ENCODE data around the gene CNIH3.

GRCh38 chr1:224781800-224782199 is 165.7 kb downstream of the CNIH3 start:
- TF ChIP-seq CTCF (IDR thresholded peaks at IDR 0.05) (no peak), POLR2A (IDR thresholded peaks at IDR 0.05) (no peak)
